K562 (cell line): ENCODE measurements around the gene AIG1. TPM values are rescaled to one million over a fixed set of nuclear protein-coding genes. Genes with fewer than 3 reads are reported as not detected.

ENCODE experiments used
- ATAC-seq: fragments of 200-7000 bp; cut with Tn5 transposase; 3 replicates; pipeline ENCODE4 v1.9.1; 2020; ENCODE audit warnings: moderate library complexity
- BruUV-seq: library from RNA; stranded (reverse); fragments of 400-500 nt; replicated peaks from 2 replicates; lab custom pipeline; 2021; lab: Mats Ljungman, UMichigan
- CTCF ChIA-PET: fragments of 300-600 bp; formaldehyde crosslinking; extraction: SDS; loops from one replicate; lab custom pipeline; 2021; ENCODE audit warnings: low intra/inter-chr PET ratio; lab: Yijun Ruan, JAX
- POLR2A ChIA-PET: fragments of 300-600, 350-650 bp; sonication (Branson Sonifier 250); formaldehyde crosslinking; extraction: SDS; loops from one replicate; lab custom pipeline; 2021; ENCODE audit warnings: antibody characterized with exemption, inconsistent platforms; lab: Yijun Ruan, JAX
- DNase-seq, 4 experiments: peaks; one replicate each; pipeline versions ENCODE4 v3.0.0 to v3.0.0-alpha.2; 2011 to 2018; ENCODE audit warnings: low spot score in 3 of 4, mixed read lengths in 3 of 4; ENCODE audit errors: extremely low read depth in 1 of 4
- FAIRE-seq: peaks from 2 replicates; lab custom pipeline; 2011; peaks lifted over from hg19 to GRCh38; lab: Jason Lieb, UNC
- H2AFZ ChIP-seq: 2 replicates; pipeline ENCODE4 v1.6.0; 2011; ENCODE audit warnings: low read depth, low read length, control low read depth, inconsistent platforms
- H3K27ac ChIP-seq: fragments of 200-600 bp; 3 replicates; pipeline ENCODE4 v1.8.0; 2011; ENCODE audit warnings: low read depth, mild to moderate bottlenecking, control low read depth, inconsistent platforms, low read length, moderate library complexity, mixed read lengths; ENCODE audit errors: extremely low read depth
- H3K27me3 ChIP-seq, 2 experiments: fragments of 300-600 bp in 1 of 2; 2 replicates in 1 of 2; 3 replicates in 1 of 2; pipeline versions ENCODE4 v1.6.0 to v1.8.0; 2011; ENCODE audit warnings: inconsistent platforms in 2 of 2, low read length in 2 of 2, mild to moderate bottlenecking in 1 of 2, mixed read lengths in 1 of 2, moderate library complexity in 1 of 2; ENCODE audit not compliant: control insufficient read depth in 2 of 2, insufficient read depth in 2 of 2
- H3K36me3 ChIP-seq: fragments of 300-600 bp; 3 replicates; pipeline ENCODE4 v1.8.0; 2011; ENCODE audit warnings: mild to moderate bottlenecking, low read length, inconsistent platforms; ENCODE audit not compliant: control insufficient read depth, insufficient read depth
- H3K4me1 ChIP-seq, 2 experiments: fragments of 200-600 bp in 1 of 2; replicated peaks in 1 of 2; 2 replicates in 1 of 2; 3 replicates in 1 of 2; pipeline versions ENCODE4 v1.5.1 to v1.8.0; 2011; ENCODE audit warnings: inconsistent platforms in 2 of 2, low read length in 2 of 2, mild to moderate bottlenecking in 1 of 2, mixed read lengths in 1 of 2, moderate library complexity in 1 of 2; ENCODE audit not compliant: control insufficient read depth in 2 of 2, insufficient read depth in 2 of 2
- H3K4me2 ChIP-seq: 2 replicates; pipeline ENCODE4 v1.6.1; 2011; ENCODE audit warnings: low read length, control low read depth, inconsistent platforms, mixed read lengths; ENCODE audit not compliant: insufficient read depth
- H3K4me3 ChIP-seq: fragments of 200-600 bp; sonication (generic), shearing (Covaris generic); 2 replicates; pipeline ENCODE4 v1.5.1; 2016; ENCODE audit warnings: control low read depth, inconsistent platforms
- H3K79me2 ChIP-seq: fragments of 200-600 bp; 3 replicates; pipeline ENCODE4 v1.8.0; 2011; ENCODE audit warnings: low read length, inconsistent platforms; ENCODE audit not compliant: control insufficient read depth, insufficient read depth
- H3K9ac ChIP-seq, 2 experiments: 2 replicates each; pipeline versions ENCODE4 v1.6.0 to v1.6.1; 2011; ENCODE audit warnings: low read depth in 2 of 2, low read length in 2 of 2, control low read depth in 1 of 2, inconsistent platforms in 1 of 2, mild to moderate bottlenecking in 1 of 2, mixed read lengths in 1 of 2; ENCODE audit not compliant: insufficient read depth in 1 of 2
- H3K9me1 ChIP-seq: one replicate; pipeline ENCODE4 v1.6.0; 2011; ENCODE audit warnings: inconsistent platforms, mild to moderate bottlenecking, low read length, moderate library complexity; ENCODE audit not compliant: control insufficient read depth, insufficient read depth
- H3K9me3 ChIP-seq: replicated peaks from 2 replicates; pipeline ENCODE4 v1.5.1; 2011; ENCODE audit warnings: low read depth, low read length, inconsistent platforms; ENCODE audit not compliant: control insufficient read depth, insufficient read depth
- H4K20me1 ChIP-seq: replicated peaks from 2 replicates; pipeline ENCODE4 v1.6.1; 2011; ENCODE audit warnings: low read length, inconsistent platforms, mixed read lengths; ENCODE audit not compliant: control insufficient read depth, insufficient read depth
- ATF3 ChIP-seq, 2 experiments: fragments of 450-650 bp in 1 of 2; sonication (generic) in 1 of 2; formaldehyde crosslinking in 1 of 2; IDR thresholded peaks in 1 of 2; conservative IDR thresholded peaks in 1 of 2; 2 replicates each; pipeline versions ENCODE4 v1.6.1 to v1.8.1; 2016 to 2023; ENCODE audit warnings: mild to moderate bottlenecking in 2 of 2, moderate library complexity in 2 of 2, inconsistent platforms in 1 of 2, missing genetic modification reagents in 1 of 2
- FOSL1 ChIP-seq: fragments of 200-800 bp; sonication (Bioruptor generic); conservative IDR thresholded peaks from 2 replicates; pipeline ENCODE4 v1.6.1; 2016; ENCODE audit warnings: missing genetic modification characterization, missing compliant biosample characterization
- FOXP4 ChIP-seq: sonication (generic); formaldehyde crosslinking; IDR thresholded peaks from 2 replicates; pipeline ENCODE4 v1.8.0; 2022; ENCODE audit warnings: mild to moderate bottlenecking, missing genetic modification reagents, borderline replicate concordance
- JUND ChIP-seq, 2 experiments: IDR thresholded peaks; 2 replicates in 1 of 2; 3 replicates in 1 of 2; pipeline ENCODE4 v1.6.1; 2011; ENCODE audit warnings: borderline replicate concordance in 2 of 2, low read depth in 2 of 2, low read length in 2 of 2, improper control_type of control experiment in 1 of 2, missing biosample characterization in 1 of 2, missing genetic modification characterization in 1 of 2, missing genetic modification reagents in 1 of 2
- MEF2A ChIP-seq: IDR thresholded peaks from 2 replicates; pipeline ENCODE4 v1.6.1; 2011; ENCODE audit warnings: low read depth, mild to moderate bottlenecking, low read length, moderate library complexity; ENCODE audit not compliant: control insufficient read depth
- PRDM10 ChIP-seq: fragments of 450-650 bp; IDR thresholded peaks from 2 replicates; pipeline ENCODE4 v1.6.1; 2018; ENCODE audit not compliant: partially characterized antibody
- SP2 ChIP-seq: IDR thresholded peaks from 2 replicates; pipeline ENCODE4 v1.6.1; 2011; ENCODE audit warnings: mild to moderate bottlenecking, low read depth, low read length, moderate library complexity; ENCODE audit not compliant: poor library complexity, severe bottlenecking; ENCODE audit errors: extremely low read depth
- ZNF830 ChIP-seq: fragments of 250-450 bp; sonication (Bioruptor Pico); IDR thresholded peaks from 2 replicates; pipeline ENCODE4 v1.5.0; 2021; ENCODE audit warnings: mild to moderate bottlenecking
- ZSCAN32 ChIP-seq: fragments of 450-650 bp; formaldehyde crosslinking; IDR thresholded peaks from 2 replicates; pipeline ENCODE4 v1.4.0; 2020; ENCODE audit warnings: mild to moderate bottlenecking, moderate library complexity
- WGBS: fragments of 100-300 bp; shearing (Covaris generic); methylation state at CpG from one replicate; pipeline ENCODE4 v1.1.6; 2016; ENCODE audit warnings: low coverage, mixed read lengths; ENCODE audit not compliant: insufficient coverage; ENCODE audit errors: missing lambda C conversion rate; 5-methylcytosine and 5-hydroxymethylcytosine counted together
- in situ Hi-C: fragments of 300-500 bp; cut with MboI; formaldehyde crosslinking; loops from 4 replicates; pipeline ENCODE4 v1.15.0; 2018; ENCODE audit warnings: inconsistent platforms, mixed read lengths
- intact Hi-C: fragments of 100-400 bp; cut with micrococcal nuclease; formaldehyde crosslinking; loops from 2 replicates; pipeline ENCODE4 v1.14.2; 2022
- polyA plus RNA-seq, 8 experiments: library from polyadenylated mRNA; depleted of rRNA in 4 of 8; stranded (reverse) in 5 of 8; unstranded in 3 of 8; fragments of >200 nt; fragmentation: Nextera tagmentation in 2 of 8; fragmentation: Illumina TruSeq in 1 of 8; extraction: Ambion mirVana in 2 of 8; extraction: Trizol in 1 of 8; gene quantifications; 2 replicates each; pipeline versions ENCODE4 v1.2.1 to v1.2.3, GENCODE V29; 2011 to 2014; ENCODE audit warnings: inconsistent platforms in 1 of 8, missing spikeins in 1 of 8
- total RNA-seq, 7 experiments: library from RNA; depleted of rRNA in 6 of 7; stranded (reverse); fragments of >200 nt in 6 of 7; fragmentation: Illumina TruSeq in 2 of 7; extraction: Trizol in 2 of 7; gene quantifications; 2 replicates each; pipeline versions ENCODE4 v1.2.1 to v1.2.3, GENCODE V29; 2011 to 2021; ENCODE audit warnings: low replicate concordance in 1 of 7

AIG1 gene
- total and polyA plus RNA-seq, 9 of the 15 experiments (the other 6 are each of a cell fraction or from before 2014, with no cell fraction given), result 74.8 to 333 (median 127) TPM

DNA sequence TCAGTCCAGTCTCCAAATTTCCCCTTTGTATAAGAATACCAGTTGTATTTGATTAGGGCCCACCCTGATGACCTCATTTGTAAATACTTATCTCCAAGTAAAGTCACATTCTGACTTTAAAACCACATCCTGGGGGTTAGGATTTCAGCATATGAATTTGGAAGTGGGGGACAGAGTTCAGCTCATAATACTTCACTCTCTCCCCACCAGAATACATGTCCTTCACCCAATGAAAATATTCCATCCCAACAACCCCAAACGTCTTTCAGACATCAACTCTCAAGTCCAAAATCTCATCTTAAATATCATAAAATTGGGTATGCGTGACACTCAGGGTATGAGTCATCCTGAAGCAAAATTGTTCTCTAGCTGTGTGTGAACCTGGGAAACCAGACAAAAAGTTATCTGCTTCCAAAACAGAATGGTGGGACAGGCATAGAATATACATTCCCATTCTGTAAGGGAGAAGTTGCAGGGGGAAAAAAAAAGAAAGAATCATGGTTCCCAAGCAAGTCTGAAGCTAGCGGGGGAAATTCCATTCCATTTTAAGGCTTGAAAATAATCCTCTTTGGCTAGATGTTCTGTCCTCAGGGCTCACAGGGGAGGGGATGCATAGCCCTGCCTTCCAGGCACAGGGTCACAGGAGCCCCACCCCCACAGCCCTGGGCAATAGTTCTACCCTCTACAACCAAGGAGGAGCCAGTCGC, 275.9 kb downstream of the AIG1 start:
- ATAC-seq, result no peak
- intact Hi-C loops (loop anchor here (2.0 kb wide), 1 partner anchor 644 kb away; no protein-coding TSS in a partner anchor), in situ Hi-C loops (no loop called here)
- CTCF ChIA-PET, result no interaction called here
- H3K4me1 ChIP-seq, result no peaks in the 10 kb centered on the region
- no peaks in the 10 kb centered on the region for H3K79me2 ChIP-seq
- H3K4me3 ChIP-seq, result no peak overlapping the region
- 41% methylated on average over 4 of the region's 4 CpGs for WGBS
- POLR2A ChIA-PET, result interaction anchor here (1.1 kb wide), 1 partner anchor 10 kb away, joined by 3 read pairs; no protein-coding TSS in a partner anchor
- DNase-seq, result no peak
- H4K20me1 ChIP-seq, result no peaks in the 10 kb centered on the region
- FAIRE-seq, result no peak
- no peaks in the 10 kb centered on the region for H3K9me3 ChIP-seq
- TF ChIP-seq FOSL1 (tag) (0 out of 2 replicates have a peak, but pooled peaks have one; percentile 13), MEF2A (no peak), PRDM10 (peak; percentile 46), JUND (IDR thresholded peaks at IDR 0.05; ENCODE audit: borderline replicate concordance, low read depth, low read length) (peak; percentile 19; the same call in 1 of the 2 replicates), JUND (tag; IDR thresholded peaks at IDR 0.05; ENCODE audit: borderline replicate concordance, low read depth, low read length) (no peak; the same call in 2 of the 3 replicates), SP2 (no peak), ZSCAN32 (CRISPR knock-in tag) (no peak), ZNF830 (CRISPR knock-in tag) (no peak), ATF3 (IDR thresholded peaks at IDR 0.05) (peak; percentile 69), ATF3 (CRISPR knock-in tag; conservative IDR thresholded peaks at IDR 0.05) (no peak), FOXP4 (no peak)
- peaks cover 13% of the 10 kb centered on the region; the same call in 2 of the 3 replicates for H3K36me3 ChIP-seq
- H3K9ac ChIP-seq, result no peak overlapping the region
- H2AFZ ChIP-seq, result no peak overlapping the region
- H3K4me2 ChIP-seq, result no peak overlapping the region
- H3K27ac ChIP-seq, result no peak overlapping the region
- H3K27me3 ChIP-seq, result no peaks in the 10 kb centered on the region
- BruUV-seq, result TSS peak; percentile 24
- H3K9me1 ChIP-seq, result no peaks in the 10 kb centered on the region
